AG04449 (cell line): ENCODE results near the gene BBX.
"Not testable (repeated sequence)": the region's sequence is repeated elsewhere in the genome, so short reads cannot be mapped to it uniquely, and the experiment has no call there.

Source experiments
- CTCF ChIA-PET: fragments of 350-600 bp; formaldehyde crosslinking; extraction: SDS; loops from one replicate; lab custom pipeline; 2021; ENCODE audit warnings: antibody characterized with exemption; lab: Yijun Ruan, JAX
- POLR2A ChIA-PET: fragments of 400-600, 350-600 bp; formaldehyde crosslinking; extraction: SDS; loops from one replicate; lab custom pipeline; 2020; ENCODE audit warnings: antibody characterized with exemption, inconsistent platforms; lab: Yijun Ruan, JAX
- DNase-seq: peaks from one replicate; pipeline ENCODE4 v3.0.0-alpha.2; 2010; ENCODE audit warnings: low read depth, low spot score
- H3K4me3 ChIP-seq: 2 replicates; pipeline ENCODE4 v1.5.1; 2011; ENCODE audit warnings: low read depth, mild to moderate bottlenecking, control low read depth, low read length
- CTCF ChIP-seq: IDR thresholded peaks from one replicate; pipeline ENCODE4 v1.5.1; 2011; ENCODE audit warnings: mild to moderate bottlenecking, moderate library complexity, low read length, control low read depth, inconsistent platforms; ENCODE audit not compliant: insufficient read depth; ENCODE audit errors: missing control alignments

Gene BBX

GRCh38 chr3:107561980-107562379, 39.2 kb downstream of the BBX start:
- DNase-seq: no peak
- no peak for TF ChIP-seq CTCF
- ChIA-PET CTCF (interaction anchor here (0.6 kb wide), 1 partner anchor 236 kb away, joined by 3 read pairs; no protein-coding TSS in a partner anchor), POLR2A (no interaction called here)
- H3K4me3 ChIP-seq: no peak overlapping the region

DNA sequence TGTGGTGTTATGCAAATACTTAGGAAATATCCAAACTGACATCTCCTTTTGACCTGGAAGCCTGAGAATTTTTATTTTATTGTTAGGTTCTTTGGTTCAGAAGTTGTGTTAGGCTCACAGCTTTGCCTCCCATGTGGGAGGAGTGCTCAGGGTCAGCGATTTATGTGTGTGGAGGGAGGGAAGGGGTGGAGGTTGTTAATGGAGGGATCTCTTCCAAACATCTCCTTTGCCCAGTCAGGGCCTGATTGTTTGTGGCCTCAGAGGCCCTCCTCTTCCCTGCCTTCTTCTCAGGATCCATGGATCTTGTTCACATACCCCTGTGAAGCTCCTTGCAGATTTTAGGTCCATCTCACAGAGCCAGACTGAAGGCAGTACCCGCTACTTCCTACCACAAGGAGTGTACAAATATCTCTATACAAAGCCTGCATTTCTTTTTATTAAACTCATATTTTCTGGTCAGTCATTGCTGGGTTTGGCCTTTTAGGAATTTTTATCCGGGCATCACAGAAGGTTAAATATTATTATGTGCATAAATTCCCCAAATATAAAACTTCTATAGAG, 40.3 kb downstream of the BBX start:
- ChIA-PET CTCF (interaction anchor here (0.6 to 1.5 kb wide), 2 partner anchors 18 to 133 kb away, joined by 3 read pairs; no protein-coding TSS in a partner anchor), POLR2A (no interaction called here)
- TF ChIP-seq CTCF: no peak
- no peak overlapping the region for H3K4me3 ChIP-seq
- DNase-seq: no peak

- POLR2A ChIA-PET, H3K4me3 ChIP-seq, DNase-seq: not testable (repeated sequence)
- CTCF ChIA-PET: interaction anchor here (0.6 to 3.2 kb wide), 3 partner anchors 9 to 330 kb away, joined by 3 to 17 read pairs (median 3); no protein-coding TSS in a partner anchor
Observed at GRCh38 chr3:107565244-107565643, 42.5 kb downstream of the BBX start.

GRCh38 chr3:107571089-107571488, 48.3 kb downstream of the BBX start:
- CTCF ChIA-PET, DNase-seq, H3K4me3 ChIP-seq, POLR2A ChIA-PET: not testable (repeated sequence)

DNA sequence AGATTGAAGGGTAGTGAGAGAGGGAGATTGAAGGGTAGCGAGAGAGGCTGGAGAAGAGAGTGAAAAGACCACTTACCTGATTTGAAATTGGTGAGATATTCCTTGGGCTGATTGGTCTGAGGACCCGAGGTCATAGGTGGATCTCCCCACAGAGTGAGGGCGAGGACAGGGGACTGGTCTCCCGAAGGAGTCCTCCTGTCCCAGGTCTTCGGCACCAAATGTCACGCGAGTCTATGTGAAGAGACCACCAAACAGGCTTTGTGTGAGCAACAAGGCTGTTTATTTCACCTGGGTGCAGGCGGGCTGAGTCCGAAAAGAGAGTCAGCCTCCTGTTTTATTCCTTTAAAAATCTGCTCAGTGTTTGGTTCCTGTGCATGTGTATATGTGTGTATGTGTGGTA, 48.7 kb downstream of the BBX start:
- CTCF ChIA-PET, DNase-seq, POLR2A ChIA-PET: not testable (repeated sequence)

GRCh38 chr3:107574650-107575049, 51.9 kb downstream of the BBX start:
- DNase-seq: no peak
- POLR2A ChIA-PET: no interaction called here
- TF ChIP-seq CTCF: peak; percentile 35
- no peak overlapping the region for H3K4me3 ChIP-seq
- CTCF ChIA-PET: interaction anchor here (0.7 to 4.8 kb wide), 43 partner anchors 10 to 353 kb away, joined by 3 to 52 read pairs (median 6); no protein-coding TSS in a partner anchor

More for the DNA sequence above, 48.7 kb downstream of the BBX start:
- not testable (repeated sequence) for H3K4me3 ChIP-seq

DNA sequence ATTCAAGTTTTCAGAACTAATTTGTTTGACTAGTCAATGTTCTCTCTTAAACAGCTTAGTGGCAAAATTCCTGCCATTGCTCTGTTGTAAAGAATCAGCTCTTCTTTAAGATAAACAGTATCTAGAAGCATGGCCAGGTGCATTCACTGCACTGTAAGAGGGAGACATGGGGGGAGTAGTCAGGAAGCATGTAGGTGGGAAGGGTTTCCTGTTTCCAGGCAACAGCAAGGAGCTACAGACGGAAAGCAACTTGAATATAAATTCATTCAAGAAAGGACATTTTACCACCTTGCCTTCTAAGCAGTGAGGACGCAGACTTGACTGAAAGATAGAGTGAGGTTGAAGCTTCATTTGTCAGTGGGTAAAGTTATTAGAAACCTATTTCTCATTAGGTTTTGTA, 55.3 kb downstream of the BBX start:
- DNase-seq: no peak
- CTCF ChIA-PET: interaction anchor here (0.7 to 2.1 kb wide), 13 partner anchors 8 to 349 kb away, joined by 3 to 10 read pairs (median 4); no protein-coding TSS in a partner anchor
- POLR2A ChIA-PET: no interaction called here
- TF ChIP-seq CTCF: no peak
- H3K4me3 ChIP-seq: no peak overlapping the region

DNA sequence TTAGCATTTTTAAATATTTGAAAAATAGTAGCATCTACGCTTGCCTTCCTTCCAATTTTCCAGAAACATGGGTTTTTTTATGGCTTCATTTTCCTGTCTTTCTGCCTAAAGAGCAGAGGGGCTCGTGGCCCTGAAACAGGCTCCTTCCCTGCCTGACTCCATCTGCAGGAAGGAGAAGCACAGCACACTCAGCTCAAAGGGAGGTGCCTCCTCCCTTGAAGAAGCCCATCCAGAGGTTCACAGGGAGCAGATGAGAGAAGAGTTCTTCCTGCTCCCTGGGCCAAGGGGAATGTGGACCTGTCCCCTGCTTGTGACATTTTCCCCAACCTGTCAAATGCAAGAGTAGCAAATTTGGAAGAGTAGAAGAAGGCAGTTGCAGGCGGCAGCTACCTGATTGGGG, 55.8 kb downstream of the BBX start:
- H3K4me3 ChIP-seq: no peak overlapping the region
- DNase-seq: no peak
- ChIA-PET CTCF (interaction anchor here (0.7 to 2.1 kb wide), 15 partner anchors 8 to 349 kb away, joined by 3 to 10 read pairs (median 3); no protein-coding TSS in a partner anchor), POLR2A (no interaction called here)
- TF ChIP-seq CTCF: no peak
